ENCODE results near the gene CATSPER1.

- TF ChIP-seq CTCF (IDR thresholded peaks at IDR 0.05) = no peak
- TF ChIP-seq EP300 (IDR thresholded peaks at IDR 0.05) = no peak
These were observed 49.8 kb downstream of the CATSPER1 start for GRCh38 chr11:65976216-65977176.
